ENCODE results near the gene SRI.

DNA sequence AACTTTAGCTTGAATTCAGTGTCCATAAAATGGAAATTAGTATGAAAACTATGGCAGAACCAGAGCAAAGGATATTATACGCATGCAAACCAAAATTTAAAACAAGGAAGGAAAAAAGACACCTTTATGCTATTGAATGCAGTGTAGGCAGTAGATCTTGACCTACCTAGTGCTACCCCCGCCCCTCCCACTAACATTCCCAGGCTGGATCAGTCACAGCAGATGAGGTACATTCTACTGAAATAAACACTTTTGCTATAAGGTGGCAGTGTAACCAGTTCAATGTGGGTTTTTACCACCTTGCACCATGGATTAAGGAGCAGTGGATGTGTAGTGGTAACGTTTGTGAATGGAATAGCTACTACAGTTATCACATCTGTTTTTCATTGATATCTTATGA is 27.9 kb downstream of the SRI start:
- TF ChIP-seq RAD21 (IDR thresholded peaks at IDR 0.05; ENCODE audit: low read depth) (no peak), FOXM1 (IDR thresholded peaks at IDR 0.05; ENCODE audit: borderline replicate concordance, low read depth) (no peak), YY1 (IDR thresholded peaks at IDR 0.05; ENCODE audit: low read depth) (no peak), TAF1 (IDR thresholded peaks at IDR 0.05; ENCODE audit: low read depth) (no peak), EP300 (IDR thresholded peaks at IDR 0.05; ENCODE audit: borderline replicate concordance) (no peak), CREB1 (IDR thresholded peaks at IDR 0.05; ENCODE audit: low read depth) (no peak)
- TF ChIP-seq, protein P1, sequence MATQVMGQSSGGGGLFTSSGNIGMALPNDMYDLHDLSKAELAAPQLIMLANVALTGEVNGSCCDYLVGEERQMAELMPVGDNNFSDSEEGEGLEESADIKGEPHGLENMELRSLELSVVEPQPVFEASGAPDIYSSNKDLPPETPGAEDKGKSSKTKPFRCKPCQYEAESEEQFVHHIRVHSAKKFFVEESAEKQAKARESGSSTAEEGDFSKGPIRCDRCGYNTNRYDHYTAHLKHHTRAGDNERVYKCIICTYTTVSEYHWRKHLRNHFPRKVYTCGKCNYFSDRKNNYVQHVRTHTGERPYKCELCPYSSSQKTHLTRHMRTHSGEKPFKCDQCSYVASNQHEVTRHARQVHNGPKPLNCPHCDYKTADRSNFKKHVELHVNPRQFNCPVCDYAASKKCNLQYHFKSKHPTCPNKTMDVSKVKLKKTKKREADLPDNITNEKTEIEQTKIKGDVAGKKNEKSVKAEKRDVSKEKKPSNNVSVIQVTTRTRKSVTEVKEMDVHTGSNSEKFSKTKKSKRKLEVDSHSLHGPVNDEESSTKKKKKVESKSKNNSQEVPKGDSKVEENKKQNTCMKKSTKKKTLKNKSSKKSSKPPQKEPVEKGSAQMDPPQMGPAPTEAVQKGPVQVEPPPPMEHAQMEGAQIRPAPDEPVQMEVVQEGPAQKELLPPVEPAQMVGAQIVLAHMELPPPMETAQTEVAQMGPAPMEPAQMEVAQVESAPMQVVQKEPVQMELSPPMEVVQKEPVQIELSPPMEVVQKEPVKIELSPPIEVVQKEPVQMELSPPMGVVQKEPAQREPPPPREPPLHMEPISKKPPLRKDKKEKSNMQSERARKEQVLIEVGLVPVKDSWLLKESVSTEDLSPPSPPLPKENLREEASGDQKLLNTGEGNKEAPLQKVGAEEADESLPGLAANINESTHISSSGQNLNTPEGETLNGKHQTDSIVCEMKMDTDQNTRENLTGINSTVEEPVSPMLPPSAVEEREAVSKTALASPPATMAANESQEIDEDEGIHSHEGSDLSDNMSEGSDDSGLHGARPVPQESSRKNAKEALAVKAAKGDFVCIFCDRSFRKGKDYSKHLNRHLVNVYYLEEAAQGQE (IDR thresholded peaks at IDR 0.05; ENCODE audit: low read depth): no peak

All from Ishikawa (cell line).